UCSD-AML1 (cell line): Measurements from ENCODE around the gene IL1RAPL1.

Experiments
- DNase-seq: peaks from one replicate; lab custom pipeline; 2025; ENCODE audit not compliant: unreplicated experiment; lab: John Stamatoyannopoulos, UW

IL1RAPL1 gene

GRCh38 chrX:29862126-29862677 lies 1275.0 kb downstream of the IL1RAPL1 start:
- no peak for DNase-seq

- DNase-seq, result no peak
Measured at GRCh38 chrX:29867971-29868370, 1280.7 kb downstream of the IL1RAPL1 start.

- DNase-seq, result no peak
Measured at GRCh38 chrX:29869837-29870236, 1282.6 kb downstream of the IL1RAPL1 start.

GRCh38 chrX:29870608-29871007 lies 1283.4 kb downstream of the IL1RAPL1 start:
- no peak for DNase-seq

GRCh38 chrX:29872831-29873230 lies 1285.6 kb downstream of the IL1RAPL1 start:
- DNase-seq, result no peak

GRCh38 chrX:29876733-29877132 lies 1289.5 kb downstream of the IL1RAPL1 start:
- DNase-seq, result no peak

GRCh38 chrX:29880977-29881376 lies 1293.7 kb downstream of the IL1RAPL1 start:
- DNase-seq, result no peak

- no peak for DNase-seq
Measured at GRCh38 chrX:29890004-29890403, 1302.8 kb downstream of the IL1RAPL1 start.

- no peak for DNase-seq
Measured at GRCh38 chrX:29890646-29891200, 1303.5 kb downstream of the IL1RAPL1 start.

- no peak for DNase-seq
Measured at GRCh38 chrX:29902004-29902403, 1314.8 kb downstream of the IL1RAPL1 start.

GRCh38 chrX:29903360-29903759 lies 1316.1 kb downstream of the IL1RAPL1 start:
- no peak for DNase-seq

GRCh38 chrX:29911673-29912072 lies 1324.4 kb downstream of the IL1RAPL1 start:
- DNase-seq, result no peak

GRCh38 chrX:29913647-29914046 lies 1326.4 kb downstream of the IL1RAPL1 start:
- DNase-seq, result no peak

- no peak for DNase-seq
Measured at GRCh38 chrX:29922607-29923006, 1335.4 kb downstream of the IL1RAPL1 start.

- no peak for DNase-seq
Measured at GRCh38 chrX:29926056-29926455, 1338.8 kb downstream of the IL1RAPL1 start.

GRCh38 chrX:29926659-29927058 lies 1339.4 kb downstream of the IL1RAPL1 start:
- DNase-seq, result no peak

- no peak for DNase-seq
Measured at GRCh38 chrX:29935455-29935854, 1348.2 kb downstream of the IL1RAPL1 start.

- no peak for DNase-seq
Measured at GRCh38 chrX:29940750-29941149, 1353.5 kb downstream of the IL1RAPL1 start.

GRCh38 chrX:29941287-29941686 lies 1354.0 kb downstream of the IL1RAPL1 start:
- no peak for DNase-seq

- DNase-seq, result no peak
Measured at GRCh38 chrX:29947225-29947624, 1360.0 kb downstream of the IL1RAPL1 start.

GRCh38 chrX:29948653-29949052 lies 1361.4 kb downstream of the IL1RAPL1 start:
- DNase-seq, result no peak

- DNase-seq, result no peak
Measured at GRCh38 chrX:29952016-29952415, 1364.8 kb downstream of the IL1RAPL1 start.

- DNase-seq, result no peak
Measured at GRCh38 chrX:29962061-29962460, 1374.8 kb downstream of the IL1RAPL1 start.
